NOMO-1 treated with dmso at 0.1 percent for 144 hours (cell line): Measurements from ENCODE around the gene PRPS1L1.

Experiments used
- DNase-seq: peaks from one replicate; lab custom pipeline; 2025; ENCODE audit not compliant: unreplicated experiment; lab: John Stamatoyannopoulos, UW

PRPS1L1 gene

DNA sequence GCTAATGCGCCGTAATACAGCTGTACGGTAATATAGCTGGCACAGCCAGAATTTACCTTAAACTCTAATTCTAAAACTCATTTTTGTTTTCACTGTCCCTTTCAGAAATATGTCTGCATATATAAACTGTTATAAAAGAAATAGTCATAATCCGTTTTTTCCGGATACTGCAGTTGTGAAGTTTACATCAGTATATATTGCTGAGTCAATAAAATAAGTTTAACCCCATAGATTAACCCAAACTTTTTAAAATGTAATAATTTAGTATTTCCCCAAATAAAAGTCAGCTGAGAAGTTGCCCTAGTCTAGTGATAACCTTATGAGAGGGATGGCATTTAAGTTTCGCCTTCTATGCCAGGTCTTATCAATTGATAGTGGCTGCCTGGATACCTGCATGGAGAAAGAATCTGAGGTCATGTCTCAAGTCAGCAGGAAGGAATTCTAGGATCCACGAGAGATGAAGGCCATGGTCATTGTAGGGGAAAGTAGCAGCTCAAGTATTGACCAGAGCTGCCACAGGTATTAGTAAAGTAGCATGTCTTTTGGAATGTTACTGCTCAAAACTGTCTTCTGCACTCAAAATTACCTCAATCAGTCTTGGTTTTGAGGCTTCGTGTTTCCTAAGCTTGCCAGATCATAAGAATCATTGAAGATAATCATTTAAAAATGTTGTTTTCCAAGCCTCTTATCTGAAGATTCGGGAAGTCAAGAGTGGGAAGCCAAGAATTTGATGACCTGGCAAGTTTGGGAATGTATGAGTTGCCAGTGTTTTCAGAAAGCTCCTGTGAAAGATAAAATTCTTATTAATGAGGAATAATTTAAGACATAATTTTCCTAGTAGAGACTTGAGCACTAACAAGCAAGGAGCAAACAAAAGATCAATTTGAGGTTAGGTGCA, 10.8 kb downstream of the PRPS1L1 start:
- no peak for DNase-seq

DNA sequence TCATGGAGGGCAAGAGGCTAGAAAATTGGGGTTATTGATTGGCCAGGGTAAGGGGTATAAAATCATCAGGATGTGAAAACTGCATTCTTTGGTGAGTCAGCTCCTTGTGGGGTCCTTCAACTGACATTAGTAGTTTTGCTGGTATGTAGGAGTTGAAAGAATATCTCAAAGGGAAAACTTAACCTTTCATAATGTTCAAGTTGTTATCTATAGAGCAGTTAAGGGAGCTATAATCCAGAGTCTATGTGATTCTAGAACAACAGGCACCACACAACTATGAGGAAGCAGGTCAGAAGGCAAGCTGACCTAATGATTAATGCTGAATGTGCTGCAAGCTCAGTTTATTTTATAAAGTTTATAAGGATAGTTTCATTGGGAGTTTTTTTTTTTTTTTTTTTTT, 13.7 kb downstream of the PRPS1L1 start:
- DNase-seq = no peak

GRCh38 chr7:18004372-18004771, 23.3 kb downstream of the PRPS1L1 start:
- DNase-seq = no peak

DNA sequence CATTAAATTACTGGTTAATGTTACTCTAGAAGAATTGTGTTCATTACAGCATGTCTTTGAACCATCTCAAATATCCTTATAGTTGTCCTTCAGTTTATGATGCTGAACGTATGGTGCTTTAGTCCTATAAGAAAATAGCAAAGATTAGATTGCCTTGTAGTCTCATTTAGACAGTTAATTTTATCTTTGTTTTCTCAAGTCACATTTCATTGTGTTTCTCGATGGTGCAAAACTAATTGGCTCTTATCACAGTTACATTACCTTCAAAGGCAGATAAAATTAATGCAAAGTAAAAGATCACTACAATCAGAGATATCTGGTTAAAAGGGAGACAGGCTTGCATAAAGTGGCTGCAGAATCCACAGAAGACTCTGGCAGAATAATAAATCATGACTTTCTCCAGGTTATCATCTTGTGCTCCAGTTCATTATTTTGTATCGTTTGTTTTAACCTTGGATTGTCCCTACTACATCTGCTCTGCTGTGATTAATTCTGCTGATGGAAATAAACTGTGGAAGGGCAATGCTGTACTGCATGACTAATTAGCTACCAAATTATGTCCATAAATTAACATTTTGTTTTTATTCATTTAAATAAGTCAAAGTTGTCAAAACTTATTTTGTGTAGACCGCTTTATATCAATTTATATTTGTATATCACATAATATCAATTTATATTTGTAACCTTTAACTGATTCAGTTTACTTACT, 24.2 kb downstream of the PRPS1L1 start:
- no peak for DNase-seq

- DNase-seq = no peak
These were observed 29.0 kb downstream of the PRPS1L1 start for GRCh38 chr7:17998692-17999091.

GRCh38 chr7:17996442-17997223, 31.0 kb downstream of the PRPS1L1 start:
- no peak for DNase-seq

GRCh38 chr7:17996040-17996439, 31.6 kb downstream of the PRPS1L1 start:
- DNase-seq = no peak

DNA sequence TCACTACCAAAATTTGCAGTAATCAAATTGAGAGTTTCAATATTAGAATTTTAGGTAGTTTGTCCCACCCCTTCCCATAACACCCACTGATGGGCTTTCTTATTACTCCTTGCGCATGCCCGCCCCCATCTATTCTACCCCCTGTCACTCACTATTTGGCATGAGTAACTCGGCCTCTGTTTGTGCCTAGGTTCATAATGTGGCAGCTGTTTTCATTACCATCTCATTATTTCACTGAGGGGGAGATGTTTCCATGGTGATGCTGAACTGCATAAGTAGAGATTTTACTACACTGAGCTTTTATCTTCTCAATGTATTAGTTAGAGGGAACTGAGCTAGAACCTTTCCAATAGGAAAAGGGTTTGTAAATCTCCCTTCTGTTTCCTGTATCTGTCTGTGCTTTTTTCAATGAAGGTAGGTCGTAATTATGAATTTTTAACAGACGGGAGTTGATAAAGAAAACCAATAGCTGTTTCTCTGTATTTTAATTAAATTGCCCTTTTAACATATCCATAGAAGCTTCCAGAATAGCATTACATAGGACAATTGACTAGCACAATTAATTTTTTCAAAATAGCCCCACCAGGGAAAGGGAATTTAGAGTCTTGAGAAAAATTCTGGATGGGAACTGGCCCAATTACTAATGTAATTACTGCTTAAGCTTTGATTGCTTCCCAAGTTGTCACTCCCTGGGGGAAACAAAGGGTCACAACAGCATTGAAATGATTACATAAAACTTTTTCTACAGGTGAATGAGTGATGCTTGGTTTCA, 33.4 kb downstream of the PRPS1L1 start:
- no peak for DNase-seq

DNA sequence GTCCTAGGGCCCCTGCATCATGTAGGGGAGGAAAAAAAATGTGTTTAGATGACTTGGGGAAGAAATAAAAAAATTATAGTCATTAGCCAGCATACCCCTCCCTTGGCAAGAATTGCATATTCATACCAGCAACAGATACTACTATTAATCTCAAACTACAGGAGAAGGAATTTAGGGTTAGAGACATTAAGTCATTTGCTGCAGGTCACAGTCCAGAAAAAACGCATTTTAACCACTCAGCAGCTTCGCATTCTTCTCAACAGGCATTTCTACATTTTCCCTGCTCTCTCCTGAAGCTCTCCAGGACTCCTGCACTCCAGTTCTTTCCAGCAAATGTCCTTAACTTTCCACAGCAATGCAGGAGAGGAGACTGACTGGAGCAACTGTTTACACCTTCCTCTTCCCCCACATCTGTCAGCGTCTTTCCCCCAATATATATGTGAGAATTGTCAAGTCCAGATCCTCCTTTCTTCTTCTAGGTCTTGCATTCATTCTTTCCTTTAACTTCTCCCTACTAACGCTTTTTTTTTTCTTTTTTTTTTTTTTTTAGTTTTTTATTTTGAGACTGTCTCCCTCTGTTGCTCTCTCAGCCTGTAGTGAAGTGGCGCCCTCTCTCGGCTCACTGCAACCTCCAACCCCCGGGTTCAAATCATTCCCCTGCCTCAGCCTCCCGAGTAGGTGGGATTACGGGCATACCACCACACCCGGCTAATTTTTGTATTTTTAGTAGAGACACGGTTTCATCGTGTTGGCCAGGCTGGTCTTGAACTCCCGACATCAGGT, 35.6 kb downstream of the PRPS1L1 start:
- DNase-seq = no peak

DNA sequence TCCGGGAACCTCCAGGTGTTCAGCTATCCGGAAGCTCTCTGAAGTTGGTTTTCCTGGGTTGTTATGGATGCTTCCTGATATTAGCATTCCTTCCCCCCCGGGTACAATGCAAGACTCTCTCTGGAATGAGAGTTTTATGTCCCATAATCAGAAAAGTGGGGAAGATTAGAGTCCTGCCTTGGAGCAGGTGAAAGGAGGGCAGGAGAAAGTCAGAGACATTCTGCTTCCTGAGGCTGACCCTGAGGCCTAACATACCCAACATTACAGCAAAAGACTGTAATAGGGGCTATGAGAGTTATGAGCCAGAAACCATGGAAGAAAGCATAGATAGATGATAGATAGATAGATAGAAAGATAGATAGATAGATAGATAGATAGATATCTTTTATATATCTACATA, 36.9 kb downstream of the PRPS1L1 start:
- DNase-seq = no peak

DNA sequence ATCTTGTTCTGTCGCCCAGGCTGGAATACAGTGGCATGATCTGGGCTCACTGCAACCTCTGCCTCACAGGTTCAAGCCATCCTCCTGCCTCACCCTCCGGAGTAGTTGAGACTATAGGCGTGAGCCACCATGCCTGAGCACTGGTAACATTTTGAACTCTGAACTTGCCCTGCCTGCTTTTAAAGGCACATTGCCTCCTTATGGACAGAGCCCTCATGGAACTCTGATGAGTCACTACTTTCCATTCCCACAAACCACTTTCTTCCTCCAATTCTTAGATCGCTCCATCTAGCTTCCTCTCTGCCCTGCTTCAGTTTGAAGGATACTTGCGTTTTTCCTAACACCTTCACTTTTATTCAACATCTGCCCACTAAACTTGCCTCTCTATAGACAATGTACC, 38.1 kb downstream of the PRPS1L1 start:
- DNase-seq = no peak

- no peak for DNase-seq
These were observed 38.8 kb downstream of the PRPS1L1 start for GRCh38 chr7:17988858-17989257.

GRCh38 chr7:17988141-17988540, 39.5 kb downstream of the PRPS1L1 start:
- DNase-seq = no peak

DNA sequence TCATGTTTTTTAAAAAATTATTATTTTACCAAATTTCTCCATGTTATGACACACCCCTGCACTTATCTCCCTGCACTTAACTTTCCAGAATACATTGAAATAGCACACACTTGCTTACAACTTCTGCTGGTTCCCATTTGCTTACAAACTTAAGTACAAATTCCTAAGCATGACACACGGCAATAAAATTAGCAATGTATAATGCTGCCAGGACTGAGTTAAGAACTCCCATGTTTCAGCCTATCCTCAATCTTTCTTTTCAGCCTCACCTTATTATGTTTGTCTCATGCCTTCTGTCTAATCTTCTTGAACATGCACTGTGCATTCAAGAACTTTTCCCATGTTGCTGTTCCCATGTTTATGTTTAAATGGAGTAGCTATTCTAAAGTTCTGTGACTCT, 40.8 kb downstream of the PRPS1L1 start:
- no peak for DNase-seq

GRCh38 chr7:17985473-17986239, 42.0 kb downstream of the PRPS1L1 start:
- no peak for DNase-seq

DNA sequence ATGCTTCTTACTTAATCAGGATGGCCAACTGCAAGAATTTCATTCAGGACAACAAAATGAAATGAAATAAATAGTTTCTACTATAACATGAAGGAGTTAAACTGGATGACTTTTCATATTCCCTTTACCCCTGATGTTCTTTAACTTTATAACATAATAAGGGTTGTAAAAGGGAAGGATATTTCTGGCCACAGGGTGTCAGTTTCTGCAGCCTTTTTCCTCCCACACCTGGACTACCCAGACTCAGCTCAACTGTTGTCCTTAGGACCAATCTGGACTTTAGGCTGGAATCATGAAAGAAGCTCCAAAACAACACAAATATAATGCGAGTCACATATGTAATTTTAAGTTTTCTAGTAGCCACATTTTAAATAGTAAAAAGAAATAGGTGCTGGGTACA, 43.4 kb downstream of the PRPS1L1 start:
- DNase-seq = no peak

DNA sequence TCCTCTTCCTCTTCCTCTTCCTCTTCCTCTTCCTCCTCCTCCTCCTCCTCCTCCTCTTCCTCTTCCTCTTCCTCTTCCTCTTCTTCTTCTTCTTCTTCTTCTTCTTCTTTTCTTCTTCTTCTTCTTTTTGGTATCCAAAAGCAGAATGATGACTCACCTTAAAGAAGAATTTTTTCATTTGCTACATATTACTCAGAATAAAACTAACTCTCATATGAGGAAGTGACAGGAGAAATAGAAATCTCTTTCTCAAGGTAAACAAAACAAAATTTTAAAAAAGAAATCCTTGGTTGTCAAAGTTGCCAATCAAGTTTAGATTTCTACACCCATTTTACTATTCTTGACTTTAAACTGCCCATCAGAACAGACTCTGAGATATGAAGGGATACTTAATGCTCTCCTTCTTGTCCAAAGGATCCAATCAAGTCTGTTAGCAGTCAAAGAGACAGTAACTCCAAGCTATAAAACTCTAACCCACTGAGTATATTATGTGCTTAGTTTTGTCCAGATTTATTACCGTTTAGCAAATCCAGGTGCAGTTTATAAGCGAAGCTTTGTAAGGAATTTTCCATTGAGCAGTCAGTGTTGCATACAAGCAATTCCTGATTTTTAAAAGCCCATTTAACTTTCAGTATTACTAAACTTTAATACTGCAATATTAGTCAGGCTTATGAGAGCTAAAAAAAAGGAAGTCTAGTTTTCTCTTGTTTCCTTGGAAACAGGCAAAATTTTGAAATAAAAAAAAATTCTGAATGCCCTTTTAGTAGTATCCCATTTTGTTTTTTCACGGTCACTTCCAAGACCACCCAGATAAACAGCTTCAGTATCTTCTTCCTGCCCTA, 44.2 kb downstream of the PRPS1L1 start:
- peak; percentile 7 for DNase-seq

GRCh38 chr7:17976952-17977351, 50.7 kb downstream of the PRPS1L1 start:
- no peak for DNase-seq
